Measurements from ENCODE around the gene PDE6B. TPM values are rescaled to one million over a fixed set of nuclear protein-coding genes. Genes with fewer than 3 reads are reported as not detected.
A peak's percentile ranks its signal among the peaks of the same experiment; 100 is the strongest.

Gene PDE6B
- total and polyA plus RNA-seq, 2 of the 13 experiments (the other 11 are each of a cell fraction or from before 2014, with no cell fraction given): 0.38 to 0.40 TPM

DNA sequence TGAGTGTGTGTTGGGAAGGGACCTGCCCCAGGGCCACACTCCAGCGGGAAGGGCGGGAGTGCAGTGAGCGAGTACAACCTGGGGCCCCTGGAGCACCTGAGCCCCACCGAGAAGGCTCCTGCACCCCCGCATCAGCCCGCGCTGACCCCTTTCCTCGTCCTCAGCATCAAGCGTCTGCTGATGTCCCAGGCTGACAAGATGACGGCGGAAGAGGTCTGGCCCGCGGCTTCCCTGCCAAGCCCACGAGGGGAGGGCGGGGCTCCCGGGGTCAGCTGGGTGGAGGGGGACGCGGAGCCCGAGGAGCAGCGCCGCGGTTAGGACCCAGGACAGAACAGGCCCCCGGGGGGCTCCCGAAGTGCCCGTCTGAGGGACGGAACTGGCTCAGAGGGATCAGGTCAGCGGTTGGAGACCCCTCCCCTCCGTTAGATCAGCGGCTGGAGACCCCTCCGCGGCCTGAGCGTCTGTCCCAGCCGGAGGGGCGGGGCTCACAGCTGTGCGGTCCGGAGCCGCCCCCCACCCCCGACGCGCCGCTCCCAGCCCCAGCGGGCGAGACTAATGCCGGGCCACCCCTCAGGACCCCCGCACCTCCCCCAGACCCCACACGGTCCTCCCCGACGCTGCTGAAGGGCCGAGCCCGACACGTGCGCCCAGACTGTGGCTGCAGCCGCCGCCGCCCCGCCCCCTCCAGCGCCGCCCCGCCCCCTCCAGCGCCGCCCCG lies 55.7 kb downstream of the PDE6B start:
- intact Hi-C loops (cut with micrococcal nuclease; ENCODE audit: unreplicated experiment): no loop called here
- no peaks in the 10 kb centered on the region for H3K36me3 ChIP-seq (replicated peaks in 1 of 2; ENCODE audit: control insufficient read depth in 1 of 2, insufficient read depth in 2 of 2, low read length in 2 of 2)
- 0 out of 2 replicates have a peak overlapping the region, but pooled peaks have one; percentile 11 for H3K9ac ChIP-seq (ENCODE audit: insufficient read depth, low read depth, low read length)
- no peaks in the 10 kb centered on the region for H3K79me2 ChIP-seq (ENCODE audit: insufficient read depth, low read length)
- in situ Hi-C loops (cut with HindIII; ENCODE audit: extremely low pct_ligation_motif_present, low pct_unique_long_range_greater_than_20kb): no loop called here
- H3K27me3 ChIP-seq (ENCODE audit: control insufficient read depth in 1 of 2, insufficient read depth in 2 of 2, low read length in 2 of 2): no peaks in the 10 kb centered on the region
- BruUV-seq (replicated peaks): no TSS peak
- H2AFZ ChIP-seq (ENCODE audit: low read length): no peak overlapping the region
- WGBS (ENCODE audit: low lambda C conversion rate): no CpG with 5 or more reads among the region's 62 CpGs
- no peaks in the 10 kb centered on the region for H3K9me3 ChIP-seq (ENCODE audit: low read length)
- DNase-seq (ENCODE audit: low spot score) (no peak), FAIRE-seq (no peak), ATAC-seq (no peak)
- peak overlapping the region; percentile 64 for H3K4me2 ChIP-seq (ENCODE audit: low read depth, low read length)
- CTCF ChIA-PET (ENCODE audit: low intra/inter-chr PET ratio, low total read pairs): no interaction called here
- peaks cover 87% of the 10 kb centered on the region for H3K4me1 ChIP-seq (ENCODE audit: insufficient read depth, low read length)
- no peak overlapping the region for H3K27ac ChIP-seq (ENCODE audit: extremely low read length, insufficient read depth, low read length)
- POLR2A ChIA-PET: no interaction called here
- H4K20me1 ChIP-seq (ENCODE audit: insufficient read depth, low read length): no peaks in the 10 kb centered on the region
- peak overlapping the region in 2 of 3 experiments; percentile 44 to 48; a peak in 3 of 6 replicates for H3K4me3 ChIP-seq (replicated peaks in 1 of 3; ENCODE audit: insufficient read depth in 1 of 3, low read depth in 2 of 3, low read length in 3 of 3)
- TF ChIP-seq, protein P1, sequence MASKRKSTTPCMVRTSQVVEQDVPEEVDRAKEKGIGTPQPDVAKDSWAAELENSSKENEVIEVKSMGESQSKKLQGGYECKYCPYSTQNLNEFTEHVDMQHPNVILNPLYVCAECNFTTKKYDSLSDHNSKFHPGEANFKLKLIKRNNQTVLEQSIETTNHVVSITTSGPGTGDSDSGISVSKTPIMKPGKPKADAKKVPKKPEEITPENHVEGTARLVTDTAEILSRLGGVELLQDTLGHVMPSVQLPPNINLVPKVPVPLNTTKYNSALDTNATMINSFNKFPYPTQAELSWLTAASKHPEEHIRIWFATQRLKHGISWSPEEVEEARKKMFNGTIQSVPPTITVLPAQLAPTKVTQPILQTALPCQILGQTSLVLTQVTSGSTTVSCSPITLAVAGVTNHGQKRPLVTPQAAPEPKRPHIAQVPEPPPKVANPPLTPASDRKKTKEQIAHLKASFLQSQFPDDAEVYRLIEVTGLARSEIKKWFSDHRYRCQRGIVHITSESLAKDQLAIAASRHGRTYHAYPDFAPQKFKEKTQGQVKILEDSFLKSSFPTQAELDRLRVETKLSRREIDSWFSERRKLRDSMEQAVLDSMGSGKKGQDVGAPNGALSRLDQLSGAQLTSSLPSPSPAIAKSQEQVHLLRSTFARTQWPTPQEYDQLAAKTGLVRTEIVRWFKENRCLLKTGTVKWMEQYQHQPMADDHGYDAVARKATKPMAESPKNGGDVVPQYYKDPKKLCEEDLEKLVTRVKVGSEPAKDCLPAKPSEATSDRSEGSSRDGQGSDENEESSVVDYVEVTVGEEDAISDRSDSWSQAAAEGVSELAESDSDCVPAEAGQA (IDR thresholded peaks at IDR 0.05; ENCODE audit: low read depth): 0 out of 2 replicates have a peak, but pooled peaks have one; percentile 5
- TF ChIP-seq, protein P1 (CRISPR knock-in tag; IDR thresholded peaks at IDR 0.05; ENCODE audit: borderline replicate concordance): no peak
- no peak for TF ChIP-seq CCAR2 (optimal IDR thresholded peaks at IDR 0.05; ENCODE audit: low read depth, low read length)
- TF ChIP-seq ZNF432 (CRISPR knock-in tag; IDR thresholded peaks at IDR 0.05; ENCODE audit: borderline replicate concordance): no peak
- TF ChIP-seq, protein P2, sequence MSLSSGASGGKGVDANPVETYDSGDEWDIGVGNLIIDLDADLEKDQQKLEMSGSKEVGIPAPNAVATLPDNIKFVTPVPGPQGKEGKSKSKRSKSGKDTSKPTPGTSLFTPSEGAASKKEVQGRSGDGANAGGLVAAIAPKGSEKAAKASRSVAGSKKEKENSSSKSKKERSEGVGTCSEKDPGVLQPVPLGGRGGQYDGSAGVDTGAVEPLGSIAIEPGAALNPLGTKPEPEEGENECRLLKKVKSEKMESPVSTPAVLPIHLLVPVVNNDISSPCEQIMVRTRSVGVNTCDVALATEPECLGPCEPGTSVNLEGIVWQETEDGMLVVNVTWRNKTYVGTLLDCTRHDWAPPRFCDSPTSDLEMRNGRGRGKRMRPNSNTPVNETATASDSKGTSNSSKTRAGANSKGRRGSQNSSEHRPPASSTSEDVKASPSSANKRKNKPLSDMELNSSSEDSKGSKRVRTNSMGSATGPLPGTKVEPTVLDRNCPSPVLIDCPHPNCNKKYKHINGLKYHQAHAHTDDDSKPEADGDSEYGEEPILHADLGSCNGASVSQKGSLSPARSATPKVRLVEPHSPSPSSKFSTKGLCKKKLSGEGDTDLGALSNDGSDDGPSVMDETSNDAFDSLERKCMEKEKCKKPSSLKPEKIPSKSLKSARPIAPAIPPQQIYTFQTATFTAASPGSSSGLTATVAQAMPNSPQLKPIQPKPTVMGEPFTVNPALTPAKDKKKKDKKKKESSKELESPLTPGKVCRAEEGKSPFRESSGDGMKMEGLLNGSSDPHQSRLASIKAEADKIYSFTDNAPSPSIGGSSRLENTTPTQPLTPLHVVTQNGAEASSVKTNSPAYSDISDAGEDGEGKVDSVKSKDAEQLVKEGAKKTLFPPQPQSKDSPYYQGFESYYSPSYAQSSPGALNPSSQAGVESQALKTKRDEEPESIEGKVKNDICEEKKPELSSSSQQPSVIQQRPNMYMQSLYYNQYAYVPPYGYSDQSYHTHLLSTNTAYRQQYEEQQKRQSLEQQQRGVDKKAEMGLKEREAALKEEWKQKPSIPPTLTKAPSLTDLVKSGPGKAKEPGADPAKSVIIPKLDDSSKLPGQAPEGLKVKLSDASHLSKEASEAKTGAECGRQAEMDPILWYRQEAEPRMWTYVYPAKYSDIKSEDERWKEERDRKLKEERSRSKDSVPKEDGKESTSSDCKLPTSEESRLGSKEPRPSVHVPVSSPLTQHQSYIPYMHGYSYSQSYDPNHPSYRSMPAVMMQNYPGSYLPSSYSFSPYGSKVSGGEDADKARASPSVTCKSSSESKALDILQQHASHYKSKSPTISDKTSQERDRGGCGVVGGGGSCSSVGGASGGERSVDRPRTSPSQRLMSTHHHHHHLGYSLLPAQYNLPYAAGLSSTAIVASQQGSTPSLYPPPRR (CRISPR knock-in tag; IDR thresholded peaks at IDR 0.05; ENCODE audit: borderline replicate concordance): no peak
- TF ChIP-seq, protein P3, sequence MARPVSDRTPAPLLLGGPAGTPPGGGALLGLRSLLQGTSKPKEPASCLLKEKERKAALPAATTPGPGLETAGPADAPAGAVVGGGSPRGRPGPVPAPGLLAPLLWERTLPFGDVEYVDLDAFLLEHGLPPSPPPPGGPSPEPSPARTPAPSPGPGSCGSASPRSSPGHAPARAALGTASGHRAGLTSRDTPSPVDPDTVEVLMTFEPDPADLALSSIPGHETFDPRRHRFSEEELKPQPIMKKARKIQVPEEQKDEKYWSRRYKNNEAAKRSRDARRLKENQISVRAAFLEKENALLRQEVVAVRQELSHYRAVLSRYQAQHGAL (CRISPR knock-in tag; IDR thresholded peaks at IDR 0.05; ENCODE audit: not compliant biosample characterization): no peak
- 0 out of 2 replicates have a peak, but pooled peaks have one; percentile 20 for TF ChIP-seq SAP130 (CRISPR knock-in tag; IDR thresholded peaks at IDR 0.05; ENCODE audit: low read depth)
- TF ChIP-seq ZNF567 (CRISPR knock-in tag; IDR thresholded peaks at IDR 0.05; ENCODE audit: borderline replicate concordance): no peak
- TF ChIP-seq KDM2A (CRISPR knock-in tag; IDR thresholded peaks at IDR 0.05; ENCODE audit: borderline replicate concordance, low read depth): 0 out of 2 replicates have a peak, but pooled peaks have one; percentile 41
- no peak for TF ChIP-seq GTF2F1 (IDR thresholded peaks at IDR 0.05; ENCODE audit: low read length)
- peak; percentile 46; the same call in 1 of the 2 replicates for TF ChIP-seq RXRA (CRISPR knock-in tag; IDR thresholded peaks at IDR 0.05)
- no peak for TF ChIP-seq IKZF4 (CRISPR knock-in tag; IDR thresholded peaks at IDR 0.05; ENCODE audit: borderline replicate concordance, low read depth, not compliant biosample characterization)
